Eye (tissue), 1 donor: ENCODE data around the gene AUTS2.
"Not testable (repeated sequence)": the region's sequence is repeated elsewhere in the genome, so short reads cannot be mapped to it uniquely, and the experiment has no call there.

Experiments
- DNase-seq: peaks from one replicate; pipeline ENCODE4 v3.0.0-alpha.2; 2015

AUTS2 gene

GRCh38 chr7:70336536-70336935 is 738.3 kb downstream of the AUTS2 start:
- DNase-seq = no peak

- DNase-seq = no peak
These were observed 739.7 kb downstream of the AUTS2 start for GRCh38 chr7:70338015-70338414.

- no peak for DNase-seq
These were observed 742.0 kb downstream of the AUTS2 start for GRCh38 chr7:70340236-70340635.

GRCh38 chr7:70341446-70341845 is 743.2 kb downstream of the AUTS2 start:
- DNase-seq = no peak

- DNase-seq = no peak
These were observed 745.2 kb downstream of the AUTS2 start for GRCh38 chr7:70343519-70343918.

GRCh38 chr7:70344726-70345125 is 746.5 kb downstream of the AUTS2 start:
- no peak for DNase-seq

- DNase-seq = no peak
These were observed 748.7 kb downstream of the AUTS2 start for GRCh38 chr7:70346844-70347462.

- DNase-seq = no peak
These were observed 749.4 kb downstream of the AUTS2 start for GRCh38 chr7:70347463-70348254.

- DNase-seq = no peak
These were observed 750.8 kb downstream of the AUTS2 start for GRCh38 chr7:70349031-70349430.

GRCh38 chr7:70349819-70350218 is 751.5 kb downstream of the AUTS2 start:
- no peak for DNase-seq

GRCh38 chr7:70352088-70352487 is 753.8 kb downstream of the AUTS2 start:
- no peak for DNase-seq

- DNase-seq = no peak
These were observed 754.6 kb downstream of the AUTS2 start for GRCh38 chr7:70352906-70353305.

- DNase-seq = peak; percentile 60
These were observed 755.2 kb downstream of the AUTS2 start for GRCh38 chr7:70353330-70353945.

- no peak for DNase-seq
These were observed 755.7 kb downstream of the AUTS2 start for GRCh38 chr7:70353946-70354335.

- DNase-seq = no peak
These were observed 756.3 kb downstream of the AUTS2 start for GRCh38 chr7:70354409-70355169.

GRCh38 chr7:70355198-70356020 is 757.1 kb downstream of the AUTS2 start:
- DNase-seq = peak; percentile 71

- DNase-seq = peak; percentile 47
These were observed 758.0 kb downstream of the AUTS2 start for GRCh38 chr7:70356085-70356786.

GRCh38 chr7:70356787-70357328 is 758.6 kb downstream of the AUTS2 start:
- no peak for DNase-seq

GRCh38 chr7:70360557-70360956 is 762.3 kb downstream of the AUTS2 start:
- no peak for DNase-seq

- DNase-seq = no peak
These were observed 763.5 kb downstream of the AUTS2 start for GRCh38 chr7:70361821-70362220.

- DNase-seq = not testable (repeated sequence)
These were observed 766.1 kb downstream of the AUTS2 start for GRCh38 chr7:70364393-70364792.
